Cardiac muscle cell (in vitro differentiated cells and primary cell): ENCODE data around the gene PTGDR. TPM values are rescaled to one million over a fixed set of nuclear protein-coding genes. Genes with fewer than 3 reads are reported as not detected.

Experiments
- DNase-seq, 2 donors: peaks; one replicate each; pipeline versions ENCODE4 v3.0.0 to v3.0.0-alpha.2; 2010 to 2017; ENCODE audit warnings: low read depth in 1 of 2, low spot score in 1 of 2
- H3K27ac ChIP-seq: fragments of 200-600 bp; sonication (generic); 2 replicates; pipeline ENCODE4 v1.5.1; 2016
- H3K27me3 ChIP-seq: fragments of 200-600 bp; sonication (generic); 2 replicates; pipeline ENCODE4 v1.6.0; 2016; ENCODE audit warnings: control low read depth
- H3K36me3 ChIP-seq: fragments of 200-600 bp; sonication (generic); 2 replicates; pipeline ENCODE4 v1.5.1; 2016; ENCODE audit warnings: control low read depth
- H3K4me1 ChIP-seq: fragments of 200-600 bp; sonication (generic); 2 replicates; pipeline ENCODE4 v1.8.1; 2017; ENCODE audit warnings: low read depth, mild to moderate bottlenecking, mixed run types
- H3K4me3 ChIP-seq: fragments of 200-600 bp; sonication (generic); 2 replicates; pipeline ENCODE4 v1.5.1; 2016; ENCODE audit warnings: mild to moderate bottlenecking
- H3K9me3 ChIP-seq: fragments of 200-600 bp; sonication (generic); 2 replicates; pipeline ENCODE4 v1.5.1; 2017; ENCODE audit warnings: low read depth, mild to moderate bottlenecking, control low read depth
- CTCF ChIP-seq: IDR thresholded peaks from 2 replicates; pipeline ENCODE4 v1.5.1; 2012; ENCODE audit warnings: low read depth, mild to moderate bottlenecking, low read length
- polyA plus RNA-seq: library from polyadenylated mRNA; unstranded; fragments of >200 nt; fragmentation: Nextera tagmentation; extraction: Ambion mirVana; gene quantifications from 2 replicates; pipeline ENCODE4 v1.2.1, GENCODE V29; 2016
- total RNA-seq: library from RNA; depleted of rRNA; stranded (reverse); fragments of >200 nt; gene quantifications from 2 replicates; pipeline ENCODE4 v1.2.3, GENCODE V29; 2016

PTGDR gene
- total and polyA plus RNA-seq, 2 experiments from 2014 or later, result not detected

- Histone ChIP-seq H3K9me3 (no peaks in the 10 kb centered on the region), H3K27me3 (no peaks in the 10 kb centered on the region), H3K4me3 (no peak overlapping the region), H3K4me1 (no peaks in the 10 kb centered on the region), H3K27ac (no peak overlapping the region), H3K36me3 (no peaks in the 10 kb centered on the region)
- DNase-seq, result no peak
- TF ChIP-seq CTCF, result no peak
Observed at GRCh38 chr14:52251724-52252123, 15.8 kb upstream of the PTGDR start.

DNA sequence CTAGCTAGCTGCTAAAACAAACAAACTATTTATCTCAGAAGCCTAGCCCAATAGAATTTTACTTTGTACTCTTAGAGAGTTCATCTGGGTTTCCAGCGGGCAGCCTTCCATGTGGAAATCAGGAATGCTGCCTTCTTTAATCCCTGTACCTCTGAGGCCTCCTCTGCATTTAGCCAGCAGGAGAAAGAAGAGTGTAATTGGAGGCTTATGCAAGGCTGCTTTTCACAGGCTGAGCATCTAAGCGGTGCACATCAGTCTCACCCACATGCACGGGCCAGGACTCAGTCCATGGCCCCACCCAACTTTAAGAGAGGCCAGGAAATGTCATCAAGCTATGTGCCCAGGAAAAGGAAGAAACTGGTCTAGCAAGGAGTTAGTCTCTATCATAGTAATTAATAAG, 14.0 kb upstream of the PTGDR start:
- TF ChIP-seq CTCF, result no peak
- Histone ChIP-seq H3K36me3 (no peaks in the 10 kb centered on the region), H3K9me3 (no peaks in the 10 kb centered on the region), H3K4me3 (no peak overlapping the region), H3K4me1 (no peaks in the 10 kb centered on the region), H3K27me3 (no peaks in the 10 kb centered on the region), H3K27ac (no peak overlapping the region)
- peak in 1 of 2 donors; percentile 16 for DNase-seq

DNA sequence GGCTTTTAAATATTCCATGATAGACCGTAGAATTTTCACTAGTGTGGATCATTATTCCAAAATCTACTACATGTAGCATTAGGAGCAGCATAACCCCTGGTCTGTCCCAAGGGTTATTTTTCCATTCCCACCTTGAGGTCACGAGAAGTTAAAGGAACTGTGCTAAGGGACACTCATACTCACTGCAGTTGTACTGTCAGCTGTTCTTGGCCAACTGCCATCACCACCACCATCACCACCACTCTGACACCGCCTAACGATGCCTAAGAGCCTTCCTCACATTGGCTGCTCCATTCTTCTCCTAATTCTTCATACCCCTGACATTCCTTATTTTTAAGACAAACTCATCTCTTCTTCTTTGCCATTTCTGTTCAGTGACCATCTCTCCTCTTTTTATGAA, 13.4 kb upstream of the PTGDR start:
- no peaks in the 10 kb centered on the region for H3K9me3 ChIP-seq
- no peak overlapping the region for H3K4me3 ChIP-seq
- DNase-seq, result no peak
- TF ChIP-seq CTCF, result no peak
- H3K4me1 ChIP-seq, result no peaks in the 10 kb centered on the region
- H3K36me3 ChIP-seq, result no peaks in the 10 kb centered on the region
- no peak overlapping the region for H3K27ac ChIP-seq
- H3K27me3 ChIP-seq, result no peaks in the 10 kb centered on the region

DNA sequence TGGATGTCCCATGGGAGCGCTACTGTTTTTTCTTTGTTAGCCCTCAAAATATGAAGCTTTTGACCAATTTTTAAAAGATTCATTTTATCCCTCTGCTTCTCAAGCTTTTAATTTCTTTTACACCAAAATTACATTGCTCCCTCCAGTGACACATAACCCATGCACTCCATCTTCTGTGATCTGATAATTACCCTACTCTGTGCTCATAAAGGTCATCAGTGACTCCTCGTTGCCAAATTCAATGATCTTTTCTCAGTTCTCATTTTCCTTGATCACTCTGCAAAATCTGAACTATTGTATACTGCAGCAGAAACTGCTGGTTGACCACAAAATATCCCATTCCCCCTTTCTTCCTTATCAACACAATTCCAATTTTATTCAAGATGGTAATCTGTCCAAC, 8.7 kb upstream of the PTGDR start:
- DNase-seq, result no peak
- H3K27ac ChIP-seq, result no peak overlapping the region

DNA sequence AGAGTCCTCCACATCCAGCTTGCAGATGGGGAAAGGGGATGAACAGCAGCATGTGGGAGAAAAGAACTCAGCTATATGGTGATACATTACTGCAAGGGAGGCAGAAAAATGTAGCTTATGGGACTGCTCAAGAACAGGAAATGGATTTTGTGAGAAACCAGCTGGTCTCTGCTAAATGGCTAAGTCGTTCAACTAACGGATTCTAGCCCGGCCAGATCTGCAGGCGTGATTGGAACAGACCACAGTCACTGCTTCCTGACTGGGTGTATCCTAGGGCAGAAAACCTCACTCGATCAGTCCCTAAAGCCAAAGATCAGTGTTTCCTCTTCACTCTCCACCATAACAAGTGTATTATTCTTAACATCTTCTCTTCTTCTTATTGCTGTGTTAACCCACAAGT, 8.1 kb upstream of the PTGDR start:
- H3K27me3 ChIP-seq, result peaks cover 9% of the 10 kb centered on the region
- no peaks in the 10 kb centered on the region for H3K9me3 ChIP-seq
- no peak for TF ChIP-seq CTCF
- DNase-seq, result peak in 1 of 2 donors; percentile 53
- H3K27ac ChIP-seq, result no peak overlapping the region
- no peak overlapping the region for H3K4me3 ChIP-seq
- no peaks in the 10 kb centered on the region for H3K36me3 ChIP-seq
- no peaks in the 10 kb centered on the region for H3K4me1 ChIP-seq

More for the DNA sequence above, 8.7 kb upstream of the PTGDR start:
- peaks cover 3% of the 10 kb centered on the region for H3K27me3 ChIP-seq
- no peak overlapping the region for H3K4me3 ChIP-seq
- no peaks in the 10 kb centered on the region for H3K4me1 ChIP-seq
- no peaks in the 10 kb centered on the region for H3K9me3 ChIP-seq
- TF ChIP-seq CTCF, result no peak
- no peaks in the 10 kb centered on the region for H3K36me3 ChIP-seq

GRCh38 chr14:52262600-52262999, 4.9 kb upstream of the PTGDR start:
- H3K4me3 ChIP-seq, result no peak overlapping the region
- DNase-seq, result no peak
- no peaks in the 10 kb centered on the region for H3K9me3 ChIP-seq
- no peaks in the 10 kb centered on the region for H3K4me1 ChIP-seq
- no peak for TF ChIP-seq CTCF
- no peak overlapping the region for H3K27ac ChIP-seq
- H3K36me3 ChIP-seq, result no peaks in the 10 kb centered on the region
- peaks cover 40% of the 10 kb centered on the region for H3K27me3 ChIP-seq
